CD14-positive monocyte (primary cell): ENCODE data around the gene GIMAP8. TPM values are rescaled to one million over a fixed set of nuclear protein-coding genes. Genes with fewer than 3 reads are reported as not detected.
A peak's percentile ranks its signal among the peaks of the same experiment; 100 is the strongest.

Experiments
- DNase-seq, 3 donors: peaks; one replicate each; pipeline ENCODE4 v3.0.0-alpha.2; 2011 to 2022
- H2AFZ ChIP-seq: 2 replicates; pipeline ENCODE4 v1.6.0; 2012; ENCODE audit warnings: mild to moderate bottlenecking, low read depth, low read length, inconsistent platforms; ENCODE audit not compliant: insufficient read depth, poor library complexity, severe bottlenecking
- H3K27ac ChIP-seq, 2 donors: 1 replicate in 1 of 2; 2 replicates in 1 of 2; pipeline ENCODE4 v1.5.1; 2012 to 2013; ENCODE audit warnings: low read length in 2 of 2, control low read depth in 1 of 2, inconsistent platforms in 1 of 2, low read depth in 1 of 2, mild to moderate bottlenecking in 1 of 2
- H3K27me3 ChIP-seq, 2 donors: one replicate each; pipeline versions ENCODE4 v1.6.0 to v1.6.1; 2011 to 2013; ENCODE audit warnings: low read length in 2 of 2; ENCODE audit not compliant: control insufficient read depth in 2 of 2, insufficient read depth in 2 of 2
- H3K36me3 ChIP-seq, 2 donors: replicated peaks in 1 of 2; 1 replicate in 1 of 2; 2 replicates in 1 of 2; pipeline versions ENCODE4 v1.5.1 to v1.6.1; 2012 to 2013; ENCODE audit warnings: low read length in 2 of 2, control low read depth in 1 of 2, inconsistent platforms in 1 of 2, mild to moderate bottlenecking in 1 of 2; ENCODE audit not compliant: insufficient read depth in 2 of 2, control insufficient read depth in 1 of 2
- H3K4me1 ChIP-seq, 2 donors: 1 replicate in 1 of 2; 2 replicates in 1 of 2; pipeline versions ENCODE4 v1.5.1 to v1.6.1; 2012 to 2013; ENCODE audit warnings: low read length in 2 of 2, control low read depth in 1 of 2, inconsistent platforms in 1 of 2, mild to moderate bottlenecking in 1 of 2, moderate library complexity in 1 of 2; ENCODE audit not compliant: insufficient read depth in 2 of 2, control insufficient read depth in 1 of 2
- H3K4me2 ChIP-seq: replicated peaks from 2 replicates; pipeline ENCODE3; 2012; ENCODE audit warnings: low read length, moderate library complexity, mild to moderate bottlenecking; ENCODE audit not compliant: poor library complexity, severe bottlenecking; ENCODE audit errors: extremely low read depth
- H3K4me3 ChIP-seq, 3 experiments: fragments of 200-600 bp in 1 of 3; sonication (generic) in 1 of 3; replicated peaks in 1 of 3; 1 replicate in 2 of 3; 2 replicates in 1 of 3; pipeline ENCODE4 v1.5.1; 2011 to 2013; ENCODE audit warnings: low read length in 3 of 3, mild to moderate bottlenecking in 3 of 3, control low read depth in 2 of 3, low read depth in 2 of 3, inconsistent platforms in 1 of 3, moderate library complexity in 1 of 3
- H3K79me2 ChIP-seq: 2 replicates; pipeline ENCODE4 v1.6.0; 2012; ENCODE audit warnings: mild to moderate bottlenecking, control low read depth, inconsistent platforms, low read length, moderate library complexity; ENCODE audit not compliant: insufficient read depth
- H3K9ac ChIP-seq: 2 replicates; pipeline ENCODE4 v1.6.0; 2017; ENCODE audit warnings: low read length, mild to moderate bottlenecking; ENCODE audit not compliant: insufficient read depth, poor library complexity, severe bottlenecking
- H3K9me3 ChIP-seq, 2 donors: replicated peaks in 1 of 2; 1 replicate in 1 of 2; 2 replicates in 1 of 2; pipeline versions ENCODE4 v1.5.1 to v1.6.1; 2012 to 2013; ENCODE audit warnings: low read length in 2 of 2, control low read depth in 1 of 2; ENCODE audit not compliant: control insufficient read depth in 1 of 2, insufficient read depth in 1 of 2
- H4K20me1 ChIP-seq: 2 replicates; pipeline ENCODE4 v1.6.0; 2012; ENCODE audit warnings: mild to moderate bottlenecking, low read length, control low read depth, moderate library complexity; ENCODE audit not compliant: insufficient read depth
- H3K27ac Mint-ChIP-seq, 7 donors: one replicate each; pipeline ENCODE4 v1.8.0; 2020; ENCODE audit warnings: mild to moderate bottlenecking in 7 of 7, mixed read lengths in 7 of 7, moderate library complexity in 6 of 7, inconsistent platforms in 2 of 7
- H3K27me3 Mint-ChIP-seq, 3 donors: one replicate each; pipeline ENCODE4 v1.8.0; 2021 to 2022; ENCODE audit warnings: low read depth in 3 of 3, mild to moderate bottlenecking in 3 of 3, mixed read lengths in 3 of 3, moderate library complexity in 3 of 3, inconsistent platforms in 1 of 3
- H3K36me3 Mint-ChIP-seq, 2 donors: one replicate each; pipeline ENCODE4 v1.8.0; 2020; ENCODE audit warnings: mixed read lengths in 2 of 2, inconsistent platforms in 1 of 2, mild to moderate bottlenecking in 1 of 2
- H3K4me1 Mint-ChIP-seq: one replicate; pipeline ENCODE4 v1.8.0; 2020; ENCODE audit warnings: mild to moderate bottlenecking, mixed read lengths
- H3K4me3 Mint-ChIP-seq, 2 donors: one replicate each; pipeline ENCODE4 v1.8.0; 2020; ENCODE audit warnings: mild to moderate bottlenecking in 2 of 2, mixed read lengths in 2 of 2, moderate library complexity in 1 of 2
- H3K9me3 Mint-ChIP-seq, 7 donors: one replicate each; pipeline ENCODE4 v1.8.0; 2020 to 2022; ENCODE audit warnings: mixed read lengths in 7 of 7, mild to moderate bottlenecking in 6 of 7, moderate library complexity in 6 of 7, inconsistent platforms in 2 of 7
- CTCF ChIP-seq: fragments of 200-600 bp; IDR thresholded peaks from one replicate; pipeline ENCODE4 v1.8.0; 2022; ENCODE audit warnings: antibody characterized with exemption, mild to moderate bottlenecking
- WGBS: methylation state at CpG from one replicate; pipeline ENCODE4 v1.1.5; 2013; ENCODE audit warnings: missing lambda C conversion rate; ENCODE audit not compliant: insufficient coverage; 5-methylcytosine and 5-hydroxymethylcytosine counted together
- intact Hi-C, 2 donors: fragments of 100-400 bp; cut with micrococcal nuclease; formaldehyde crosslinking; loops; one replicate each; pipeline versions ENCODE4 v1.15.0 to v1.15.1; 2023
- polyA plus RNA-seq, 3 donors: library from polyadenylated mRNA; depleted of rRNA in 1 of 3; unstranded in 2 of 3; stranded (reverse) in 1 of 3; fragments of 300-500 nt in 2 of 3; fragments of >200 nt in 1 of 3; fragmentation: Illumina TruSeq in 2 of 3; gene quantifications; 1 replicate in 2 of 3; 2 replicates in 1 of 3; pipeline ENCODE4 v1.2.3, GENCODE V29; 2012 to 2021

GIMAP8 gene
- polyA plus RNA-seq, 3 donors: 12.0 to 26.8 (median 22.5) TPM

DNA sequence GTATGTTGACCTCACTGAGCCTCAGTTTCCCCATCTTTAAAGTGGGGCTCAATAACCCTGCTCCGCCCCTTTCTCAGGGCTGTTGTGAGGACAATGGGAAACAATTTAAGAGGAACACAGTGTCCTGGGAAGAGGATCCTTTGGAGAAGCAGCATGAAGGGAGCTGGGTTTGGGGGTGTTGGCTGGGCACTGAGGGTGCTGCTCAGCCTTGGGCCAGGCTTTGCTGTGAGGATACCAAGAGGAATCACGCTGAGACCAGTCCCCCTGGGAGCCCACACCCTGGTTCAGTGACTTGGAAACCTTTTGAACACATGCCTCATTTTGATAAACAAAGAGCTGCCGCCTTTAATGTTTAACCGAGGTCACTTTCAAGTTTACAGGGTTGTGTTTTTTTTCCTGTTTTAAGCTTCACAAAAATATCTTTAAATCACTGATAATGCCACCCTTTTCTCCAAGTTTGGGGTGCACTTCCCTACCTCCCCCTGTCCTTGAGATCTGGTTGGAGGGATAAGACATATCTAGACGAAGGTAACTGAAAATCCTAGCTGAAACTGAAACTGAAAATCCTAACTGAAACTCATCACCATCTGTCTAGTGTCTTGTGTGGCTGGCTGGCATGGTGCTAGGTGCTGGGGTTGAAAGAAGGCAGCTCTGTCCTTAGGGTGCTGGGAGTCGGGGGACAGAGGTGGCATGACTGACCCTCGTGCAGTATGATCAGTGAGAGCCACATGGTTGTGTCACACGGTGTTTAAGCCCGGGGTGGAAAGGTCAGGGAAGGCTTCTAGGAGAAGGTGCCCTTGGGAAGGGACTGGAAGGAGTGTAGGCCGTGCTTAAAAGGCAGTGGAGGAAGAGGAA is 43.6 kb upstream of the GIMAP8 start:
- 81% methylated on average over 7 of the region's 10 CpGs for WGBS
- peaks cover 30% of the 10 kb centered on the region for H3K4me1 Mint-ChIP-seq
- H3K36me3 Mint-ChIP-seq: peaks cover 0 to 15% of the 10 kb centered on the region in 2 donors
- H3K79me2 ChIP-seq: no peaks in the 10 kb centered on the region
- TF ChIP-seq CTCF: no peak
- peaks cover 0 to 1% (median 0%) of the 10 kb centered on the region in 7 donors for H3K9me3 Mint-ChIP-seq
- H2AFZ ChIP-seq: peak overlapping the region; percentile 52
- peak overlapping the region in 4 of 7 donors; percentile 37 to 92 (median 65) for H3K27ac Mint-ChIP-seq
- H3K4me3 Mint-ChIP-seq: peak overlapping the region; percentile 47 to 59
- H3K36me3 ChIP-seq: no peaks in the 10 kb centered on the region
- peak overlapping the region; percentile 95 for H3K4me2 ChIP-seq
- H3K27ac ChIP-seq: peak overlapping the region in 1 of 2 donors; percentile 30
- no peak for DNase-seq
- H3K4me1 ChIP-seq: peaks cover 26 to 33% of the 10 kb centered on the region in 2 donors
- no peak overlapping the region for H3K9ac ChIP-seq
- no peaks in the 10 kb centered on the region for H3K27me3 ChIP-seq
- H4K20me1 ChIP-seq: no peaks in the 10 kb centered on the region
- H3K27me3 Mint-ChIP-seq: peaks cover 0 to 5% (median 4%) of the 10 kb centered on the region in 3 donors
- no peak overlapping the region for H3K4me3 ChIP-seq
- no peaks in the 10 kb centered on the region for H3K9me3 ChIP-seq
- intact Hi-C loops: no loop called here

- peaks cover 0 to 17% of the 10 kb centered on the region in 2 donors for H3K36me3 Mint-ChIP-seq
- H2AFZ ChIP-seq: no peak overlapping the region
- no peak overlapping the region for H3K4me2 ChIP-seq
- H3K36me3 ChIP-seq: no peaks in the 10 kb centered on the region
- peaks cover 26 to 33% of the 10 kb centered on the region in 2 donors for H3K4me1 ChIP-seq
- H3K9me3 Mint-ChIP-seq: peaks cover 0 to 1% (median 0%) of the 10 kb centered on the region in 7 donors
- H3K27me3 ChIP-seq: no peaks in the 10 kb centered on the region
- H3K27ac ChIP-seq: no peak overlapping the region
- TF ChIP-seq CTCF: no peak
- DNase-seq: no peak
- H3K4me3 Mint-ChIP-seq: no peak overlapping the region
- H3K27me3 Mint-ChIP-seq: peaks cover 0 to 6% (median 5%) of the 10 kb centered on the region in 3 donors
- 97% methylated on average over 86 of the region's 91 CpGs for WGBS
- H3K4me3 ChIP-seq: no peak overlapping the region
- H3K9ac ChIP-seq: no peak overlapping the region
- H3K27ac Mint-ChIP-seq: no peak overlapping the region
- H3K4me1 Mint-ChIP-seq: peaks cover 30% of the 10 kb centered on the region
- H3K9me3 ChIP-seq: no peaks in the 10 kb centered on the region
- H4K20me1 ChIP-seq: no peaks in the 10 kb centered on the region
- no peaks in the 10 kb centered on the region for H3K79me2 ChIP-seq
- intact Hi-C loops: no loop called here
Measured at GRCh38 chr7:150407588-150408392, 42.6 kb upstream of the GIMAP8 start.
